Measurements from ENCODE around the gene EEF2.
"Not testable (repeated sequence)": the region's sequence is repeated elsewhere in the genome, so short reads cannot be mapped to it uniquely, and the experiment has no call there.

EEF2 gene

DNA sequence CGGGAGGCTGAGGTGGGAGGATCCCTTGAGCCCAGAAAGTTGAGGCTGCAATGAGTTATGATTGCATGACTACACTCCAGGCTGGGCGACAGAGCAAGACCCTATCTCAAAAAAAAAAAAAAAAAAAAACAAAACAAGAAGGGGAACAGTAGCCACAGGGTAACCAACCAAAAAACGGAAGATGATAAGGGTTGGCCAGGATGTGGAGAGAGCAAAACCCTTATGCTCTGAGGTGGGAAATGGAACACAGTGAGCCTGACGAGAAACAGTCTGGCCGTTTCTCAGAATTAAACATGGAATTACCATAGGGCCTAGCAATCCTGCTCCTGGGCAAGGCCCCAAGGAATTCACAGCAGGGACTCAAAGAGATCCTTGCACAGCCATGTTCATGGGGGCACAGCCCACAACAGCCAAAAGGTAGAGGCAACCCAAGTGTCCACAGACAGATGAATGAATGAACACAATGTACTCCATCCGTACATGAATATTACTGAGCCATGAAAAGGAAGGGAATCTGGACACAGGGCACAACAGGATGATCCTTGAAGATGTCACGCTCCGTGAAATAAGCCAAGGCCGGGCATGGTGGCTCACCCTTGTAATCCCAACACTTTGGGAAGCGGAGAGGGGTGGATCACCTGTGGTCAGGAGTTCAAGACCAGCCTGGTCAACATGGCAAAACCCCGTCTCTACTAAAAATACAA is 41.1 kb downstream of the EEF2 start:
- no peak for DNase-seq

DNA sequence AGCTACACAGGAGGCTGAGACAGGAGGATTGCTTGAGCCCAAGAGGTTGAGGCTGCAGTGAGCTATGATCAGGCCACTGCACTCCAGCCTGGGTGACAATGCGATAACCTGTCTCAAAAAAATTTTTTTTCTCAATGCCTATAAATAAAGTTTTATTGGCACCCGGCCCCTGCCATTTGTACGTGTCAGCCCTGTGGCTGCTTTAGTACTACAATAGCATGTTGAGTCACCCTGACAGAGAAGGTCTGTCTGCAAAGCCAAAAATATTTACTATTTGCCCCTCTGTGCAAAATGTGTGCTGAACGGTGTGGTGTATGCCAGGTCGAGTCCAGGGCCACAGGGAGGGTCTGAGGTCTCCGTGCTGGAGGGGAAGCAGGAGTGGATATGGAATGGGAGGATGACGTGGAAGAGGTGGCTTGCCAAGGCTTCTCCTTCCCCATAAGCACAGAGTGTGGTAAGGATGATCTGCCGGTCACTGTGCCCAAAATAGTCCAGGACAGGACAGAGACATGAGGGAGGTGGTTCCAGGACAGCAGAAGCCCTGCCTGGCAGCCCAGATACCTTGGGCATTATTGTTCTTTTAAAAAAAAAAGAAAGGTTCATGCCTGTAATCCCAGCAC is 42.4 kb downstream of the EEF2 start:
- no peak for DNase-seq

DNA sequence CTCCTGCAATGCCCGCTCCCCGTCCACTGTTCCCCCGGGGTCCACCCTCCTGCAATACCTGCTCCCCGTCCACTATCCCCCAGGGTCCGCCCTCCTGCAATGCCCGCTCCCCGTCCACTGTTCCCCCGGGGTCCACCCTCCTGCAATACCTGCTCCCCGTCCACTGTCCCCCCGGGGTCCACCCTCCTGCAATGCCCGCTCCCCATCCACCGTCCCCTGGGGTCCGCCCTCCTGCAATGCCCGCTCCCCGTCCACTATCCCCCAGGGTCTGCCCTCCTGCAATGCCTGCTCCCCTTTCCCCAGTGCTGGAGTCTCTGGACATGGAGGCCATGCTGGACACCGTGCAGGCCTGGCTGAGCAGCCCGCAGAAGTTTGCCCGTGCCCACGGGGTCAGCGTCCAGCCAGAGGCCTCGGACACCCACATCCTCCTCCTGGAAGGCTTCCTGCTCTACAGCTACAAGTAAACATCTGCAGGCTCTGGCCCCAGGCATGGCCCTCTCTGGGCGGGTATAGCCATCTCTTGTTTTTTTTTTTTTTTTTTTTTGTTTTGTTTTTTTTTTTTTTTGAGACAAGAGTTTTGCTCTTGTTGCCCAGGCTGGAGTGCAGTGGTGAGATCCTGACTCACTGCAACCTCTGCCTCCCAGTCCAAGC is 46.8 kb downstream of the EEF2 start:
- not testable (repeated sequence) for DNase-seq

DNA sequence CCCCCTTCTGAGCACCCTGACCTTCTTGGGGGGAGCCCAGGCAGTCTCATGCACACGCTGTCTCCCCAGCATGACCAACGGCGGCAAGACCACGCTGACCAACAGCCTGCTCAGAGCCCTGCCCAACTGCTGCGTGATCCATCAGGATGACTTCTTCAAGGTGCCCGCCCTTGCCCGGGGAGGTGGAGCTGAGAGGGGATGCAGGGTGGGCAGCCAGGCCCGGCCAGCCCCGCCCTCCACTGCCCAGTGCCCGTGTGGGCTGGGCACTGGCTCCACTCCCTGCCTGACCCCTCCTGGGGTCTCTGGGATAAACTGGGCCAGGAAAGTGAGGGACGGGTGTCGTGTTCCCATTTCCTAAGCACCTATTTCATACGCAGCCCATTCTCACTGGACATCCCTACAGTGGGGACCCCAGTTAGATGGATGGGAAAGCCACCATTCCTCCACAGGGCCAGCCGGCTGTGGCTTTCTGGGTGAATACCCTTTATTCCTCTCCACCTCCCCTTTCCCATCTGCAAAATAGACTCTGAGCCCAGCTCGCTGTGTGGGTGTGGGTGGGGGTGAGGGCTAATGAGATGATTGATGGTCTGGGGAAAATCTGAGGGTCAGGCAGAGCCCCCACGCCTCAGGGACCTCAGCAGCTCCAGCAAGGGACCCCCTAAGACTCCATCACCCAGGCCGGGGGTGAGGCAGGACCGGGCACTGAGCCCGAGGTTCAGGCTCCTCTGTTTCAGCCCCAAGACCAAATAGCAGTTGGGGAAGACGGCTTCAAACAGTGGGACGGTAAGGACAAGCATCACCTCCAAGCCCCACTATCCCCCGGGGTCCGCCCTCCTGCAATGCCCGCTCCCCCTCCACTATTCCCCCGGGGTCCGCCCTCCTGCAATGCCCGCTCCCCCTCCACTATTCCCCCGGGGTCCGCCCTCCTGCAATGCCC is 48.5 kb downstream of the EEF2 start:
- DNase-seq: no peak

DNA sequence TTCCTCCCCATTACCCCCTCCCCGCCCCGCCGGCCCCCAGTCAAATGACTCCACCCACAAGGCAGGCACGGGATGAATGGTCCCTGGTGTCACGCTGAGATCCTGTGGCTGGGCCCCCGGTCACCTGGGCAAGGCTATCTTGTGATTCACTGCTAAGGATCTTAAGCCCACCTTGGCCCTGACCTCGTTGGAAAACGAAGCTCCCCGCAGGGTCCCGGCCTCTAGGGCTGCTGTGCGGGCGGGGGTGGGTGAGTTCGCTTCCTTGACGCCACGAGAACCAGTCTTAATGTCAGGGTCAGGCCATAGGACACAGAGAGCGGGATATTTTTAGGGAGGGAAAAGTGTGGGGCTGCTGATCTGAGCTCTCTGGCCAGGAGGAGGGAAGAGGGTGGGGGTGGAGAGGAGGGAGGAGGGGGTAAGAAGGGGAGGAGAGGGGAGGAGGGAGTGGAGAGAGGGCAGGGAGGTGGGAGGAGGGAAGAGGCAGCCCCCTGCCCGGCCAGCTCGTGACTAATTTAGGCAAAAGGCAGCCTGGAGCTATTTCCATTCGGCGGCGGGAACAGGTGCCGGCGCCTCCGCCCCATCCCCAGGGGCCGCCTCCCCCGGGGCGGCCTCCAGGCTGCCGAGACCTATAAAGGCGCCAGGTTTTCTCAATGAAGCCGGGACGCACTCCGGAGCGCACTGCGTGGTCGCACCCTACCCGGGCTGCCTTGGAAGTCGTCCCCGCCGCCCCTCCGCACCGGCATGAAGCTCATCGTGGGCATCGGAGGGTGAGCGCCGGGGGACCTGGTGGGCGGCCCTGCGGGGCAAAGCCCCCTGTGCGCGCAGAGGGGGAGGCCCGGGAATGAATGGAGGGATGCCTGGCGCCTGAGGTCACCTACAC is 52.1 kb downstream of the EEF2 start, which contains the start of gene NMRK2:
Gene NMRK2 (plus strand): TSS at position 139 of the 880 bp plus-strand sequence. CDS start 603 bp downstream, at position 742.
- no peak for DNase-seq

DNA sequence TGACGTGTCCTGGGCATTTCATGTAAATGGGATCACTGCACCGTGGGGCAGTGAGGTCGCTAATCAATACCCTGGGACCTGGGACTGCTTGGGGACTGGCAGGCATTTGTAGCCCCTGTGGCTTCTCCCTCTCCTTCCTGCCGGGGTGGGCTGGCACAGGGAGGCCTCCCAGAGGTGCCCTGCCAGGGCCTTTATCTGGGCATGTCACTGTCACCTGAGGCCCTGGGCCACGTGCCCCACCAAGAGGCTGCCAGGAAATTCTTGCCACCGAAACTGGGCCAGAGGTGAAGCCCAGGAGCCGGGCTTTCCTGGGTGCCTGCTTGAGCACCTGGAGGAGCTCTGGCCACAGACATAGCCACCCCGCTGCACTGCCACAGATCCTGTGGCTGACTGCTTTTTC is 54.2 kb downstream of the EEF2 start:
- DNase-seq: no peak

All from midbrain (tissue), 1 donor.